Spleen (tissue), 11 donors: Measurements from ENCODE around the gene SFXN3. TPM values are rescaled to one million over a fixed set of nuclear protein-coding genes. Genes with fewer than 3 reads are reported as not detected.

Experiments
- DNase-seq: peaks from one replicate; pipeline ENCODE4 v3.0.0-alpha.2; 2020
- H3K27ac ChIP-seq, 8 donors: fragments of 200-600 bp; sonication (generic) in 7 of 8; 1 replicate in 4 of 8; 2 replicates in 4 of 8; pipeline versions ENCODE4 v1.5.0 to v1.8.0; 2016 to 2021; ENCODE audit warnings: inconsistent platforms in 4 of 8, mild to moderate bottlenecking in 4 of 8, moderate library complexity in 1 of 8
- H3K27me3 ChIP-seq, 7 donors: fragments of 200-600 bp; sonication (generic) in 6 of 7; replicated peaks in 1 of 7; 1 replicate in 4 of 7; 2 replicates in 3 of 7; pipeline versions ENCODE4 v1.5.0 to v1.8.0; 2016 to 2021; ENCODE audit warnings: inconsistent platforms in 3 of 7, mild to moderate bottlenecking in 1 of 7
- H3K36me3 ChIP-seq, 6 donors: fragments of 200-600 bp; sonication (generic) in 5 of 6; 1 replicate in 4 of 6; 2 replicates in 2 of 6; pipeline versions ENCODE4 v1.5.0 to v1.8.0; 2016 to 2021; ENCODE audit warnings: inconsistent platforms in 2 of 6
- H3K4me1 ChIP-seq, 6 donors: fragments of 200-600 bp; sonication (generic) in 5 of 6; 1 replicate in 3 of 6; 2 replicates in 3 of 6; pipeline versions ENCODE4 v1.5.0 to v1.8.0; 2016 to 2021; ENCODE audit warnings: inconsistent platforms in 3 of 6
- H3K4me3 ChIP-seq, 8 donors: fragments of 200-600 bp; sonication (generic) in 7 of 8; 1 replicate in 4 of 8; 2 replicates in 4 of 8; pipeline versions ENCODE4 v1.5.0 to v1.8.0; 2016 to 2021; ENCODE audit warnings: inconsistent platforms in 4 of 8, mild to moderate bottlenecking in 4 of 8, moderate library complexity in 2 of 8
- H3K9me3 ChIP-seq, 8 donors: fragments of 200-600 bp; sonication (generic) in 7 of 8; 1 replicate in 4 of 8; 2 replicates in 4 of 8; pipeline versions ENCODE4 v1.5.0 to v1.8.0; 2016 to 2021; ENCODE audit warnings: inconsistent platforms in 4 of 8
- CTCF ChIP-seq, 11 experiments: fragments of 200-600 bp in 7 of 11; fragments of 450-650 bp in 4 of 11; sonication (generic) in 4 of 11; IDR thresholded peaks in 8 of 11; conservative IDR thresholded peaks in 3 of 11; 1 replicate in 7 of 11; 2 replicates in 4 of 11; pipeline versions ENCODE4 v1.4.0 to v1.8.0; 2016 to 2021; ENCODE audit warnings: antibody characterized with exemption in 11 of 11, inconsistent platforms in 4 of 11, mild to moderate bottlenecking in 1 of 11
- POLR2A ChIP-seq, 3 donors: fragments of 450-650 bp; IDR thresholded peaks; one replicate each; pipeline ENCODE4 v1.5.1; 2017; ENCODE audit warnings: antibody characterized with exemption in 3 of 3, mild to moderate bottlenecking in 1 of 3
- POLR2AphosphoS5 ChIP-seq, 3 donors: sonication (generic); formaldehyde crosslinking; IDR thresholded peaks; one replicate each; pipeline ENCODE4 v1.5.1; 2017; ENCODE audit warnings: antibody characterized with exemption in 3 of 3
- WGBS, 5 donors: extraction: QIAGEN DNeasy Blood & Tissue Kit in 3 of 5; methylation state at CpG; one replicate each; pipeline versions ENCODE4 v1.1.5 to v1.1.7; 2013 to 2018; 5-methylcytosine and 5-hydroxymethylcytosine counted together
- intact Hi-C: fragments of 100-400 bp; cut with DNase I; formaldehyde crosslinking; loops from one replicate; pipeline ENCODE4 v1.15.0; 2023; ENCODE audit warnings: low total_unique reads
- polyA plus RNA-seq, 3 donors: library from polyadenylated mRNA; stranded (reverse); fragments of 200-250 nt; gene quantifications; one replicate each; pipeline ENCODE4 v1.2.1, GENCODE V29; 2013
- total RNA-seq, 7 donors: library from RNA; depleted of rRNA in 3 of 7; stranded (reverse); fragments of >200 nt in 3 of 7; fragmentation: NEBNext Ultra II Directional in 4 of 7; extraction: Animal tissue kit (Norgen Biotek cat#: 25700) in 4 of 7; gene quantifications; one replicate each; pipeline versions ENCODE4 v1.1.0 to v1.2.1, GENCODE V29; 2016 to 2021
- donor health status: healthy with polysubstance abuse.
- donor health status: DM: no; HTN: no; CAD: no; lungs with moderate emphysema.
- donor health status: DM: no; HTN: no; CAD: no.
- donor health status: Bipolar disorder and iron deficiency.
- donor health status: healthy.
- donor health status: DM: no; HTN: no; CAD: no.
- donor health status: DM: yes; HTN: yes; CAD: no.

Gene SFXN3
- total and polyA plus RNA-seq, 10 donors, result 7.9 to 70.0 (median 38.5) TPM

- no peaks in the 10 kb centered on the region for H3K9me3 ChIP-seq
- intact Hi-C loops, result no loop called here
- DNase-seq, result peak; percentile 86
- no peaks in the 10 kb centered on the region for H3K36me3 ChIP-seq
- peak overlapping the region; percentile 50 to 78 (median 59) for H3K4me3 ChIP-seq
- peaks cover 0 to 66% (median 33%) of the 10 kb centered on the region in 7 donors for H3K27me3 ChIP-seq
- H3K27ac ChIP-seq, result peak overlapping the region in 7 of 8 donors; percentile 58 to 96 (median 73)
- H3K4me1 ChIP-seq, result peaks cover 30 to 85% (median 68%) of the 10 kb centered on the region in 6 donors
- TF ChIP-seq POLR2A (IDR thresholded peaks at IDR 0.05), result no peak
- peak in 7 of 11 experiments; percentile 15 to 64 (median 45) for TF ChIP-seq CTCF (IDR thresholded peaks at IDR 0.05 in 8 of 11, conservative IDR thresholded peaks at IDR 0.05 in 3 of 11)
- TF ChIP-seq POLR2AphosphoS5 (IDR thresholded peaks at IDR 0.05), result peak; percentile 47 to 85 (median 78)
- WGBS, 5 donors, result 6 to 7% (median 6%) methylated on average over 27 to 49 of the region's 49 CpGs
These were observed 35.3 kb downstream of the SFXN3 start for GRCh38 chr10:101066146-101066895.

GRCh38 chr10:101066896-101067355 is 35.9 kb downstream of the SFXN3 start:
- intact Hi-C loops, result no loop called here
- Histone ChIP-seq H3K9me3 (no peaks in the 10 kb centered on the region), H3K4me1 (peaks cover 31 to 85% (median 68%) of the 10 kb centered on the region in 6 donors), H3K36me3 (no peaks in the 10 kb centered on the region), H3K4me3 (peak overlapping the region; percentile 50 to 78 (median 59)), H3K27me3 (peaks cover 0 to 60% (median 33%) of the 10 kb centered on the region in 7 donors), H3K27ac (peak overlapping the region in 7 of 8 donors; percentile 58 to 96 (median 73))
- 1 to 3% (median 2%) methylated on average over 20 to 31 of the region's 31 CpGs for WGBS, 5 donors
- TF ChIP-seq POLR2A (IDR thresholded peaks at IDR 0.05), result no peak
- DNase-seq, result no peak

GRCh38 chr10:101067356-101068083 is 36.5 kb downstream of the SFXN3 start:
- H3K27me3 ChIP-seq, result peaks cover 0 to 57% (median 33%) of the 10 kb centered on the region in 7 donors
- peak; percentile 87 for DNase-seq
- TF ChIP-seq POLR2A (IDR thresholded peaks at IDR 0.05) (no peak), CTCF (IDR thresholded peaks at IDR 0.05 in 8 of 11, conservative IDR thresholded peaks at IDR 0.05 in 3 of 11) (peak; percentile 85 to 95 (median 90)), POLR2AphosphoS5 (IDR thresholded peaks at IDR 0.05) (peak in 2 of 3 donors; percentile 54 to 70)
- intact Hi-C loops, result no loop called here
- no peaks in the 10 kb centered on the region for H3K36me3 ChIP-seq
- WGBS, 5 donors, result 0 to 1% (median 1%) methylated on average over 3 to 43 of the region's 43 CpGs
- H3K9me3 ChIP-seq, result no peaks in the 10 kb centered on the region
- peaks cover 29 to 85% (median 68%) of the 10 kb centered on the region in 6 donors for H3K4me1 ChIP-seq
- peak overlapping the region in 7 of 8 donors; percentile 45 to 96 (median 73) for H3K27ac ChIP-seq
- H3K4me3 ChIP-seq, result peak overlapping the region; percentile 50 to 78 (median 59)

GRCh38 chr10:101069441-101069840 is 38.4 kb downstream of the SFXN3 start:
- intact Hi-C loops, result no loop called here
- Histone ChIP-seq H3K36me3 (no peaks in the 10 kb centered on the region), H3K9me3 (no peaks in the 10 kb centered on the region), H3K4me1 (peaks cover 17 to 74% (median 59%) of the 10 kb centered on the region in 6 donors), H3K27me3 (peaks cover 0 to 57% (median 17%) of the 10 kb centered on the region in 7 donors), H3K27ac (peak overlapping the region in 3 of 8 donors; percentile 2 to 77 (median 75)), H3K4me3 (no peak overlapping the region)
- TF ChIP-seq CTCF (IDR thresholded peaks at IDR 0.05 in 8 of 11, conservative IDR thresholded peaks at IDR 0.05 in 3 of 11) (no peak), POLR2A (IDR thresholded peaks at IDR 0.05) (no peak), POLR2AphosphoS5 (IDR thresholded peaks at IDR 0.05) (no peak)
- 73 to 87% (median 79%) methylated on average over 5 of the region's 5 CpGs for WGBS, 5 donors
- no peak for DNase-seq
